ENCODE data around the gene CILP. TPM values are rescaled to one million over a fixed set of nuclear protein-coding genes. Genes with fewer than 3 reads are reported as not detected.

CILP gene
- total RNA-seq, result 10 to 100 TPM in 1 of 4 donors, 1 to 10 TPM in 3; 2.5 to 78.0 (median 5.5) TPM

GRCh38 chr15:65210770-65211481 is at the start of gene CILP:
Gene CILP, minus strand, starts transcription at chr15:65211473. Its CDS starts 1,718 bp downstream, at chr15:65209755.
- no peak for TF ChIP-seq CTCF (IDR thresholded peaks at IDR 0.05)
- no peak for TF ChIP-seq POLR2A (IDR thresholded peaks at IDR 0.05)
- no peak for DNase-seq
- H3K4me1 ChIP-seq, result peaks cover 6 to 22% (median 12%) of the 10 kb centered on the region in 3 donors
- 51 to 77% methylated on average over 3 of the region's 8 CpGs for WGBS, 2 donors
- H3K27me3 ChIP-seq, result no peaks in the 10 kb centered on the region
- H3K27ac ChIP-seq, result peak within 1 kb of the TSS in 3 of 4 donors; percentile 21 to 82 (median 58)
- intact Hi-C loops (cut with DNase I), result no loop called here
- peak within 1 kb of the TSS in 3 of 4 donors; percentile 4 to 41 (median 19) for H3K4me3 ChIP-seq
- no peaks in the 10 kb centered on the region for H3K36me3 ChIP-seq
- no peaks in the 10 kb centered on the region for H3K9me3 ChIP-seq

GRCh38 chr15:65260968-65261367 is 49.7 kb upstream of the CILP start:
- no peaks in the 10 kb centered on the region for H3K9me3 ChIP-seq
- 90 to 92% methylated on average over 6 of the region's 6 CpGs for WGBS, 2 donors
- no peak overlapping the region for H3K4me3 ChIP-seq
- H3K27ac ChIP-seq, result peak overlapping the region in 3 of 4 donors; percentile 72 to 90 (median 87)
- no peak for TF ChIP-seq CTCF (IDR thresholded peaks at IDR 0.05)
- TF ChIP-seq POLR2A (IDR thresholded peaks at IDR 0.05), result no peak
- peaks cover 0 to 80% (median 8%) of the 10 kb centered on the region in 3 donors for H3K36me3 ChIP-seq
- H3K4me1 ChIP-seq, result peaks cover 0 to 28% (median 12%) of the 10 kb centered on the region in 3 donors
- DNase-seq, result no peak
- no peaks in the 10 kb centered on the region for H3K27me3 ChIP-seq
- intact Hi-C loops (cut with DNase I), result no loop called here

GRCh38 chr15:65259367-65259797 is 48.1 kb upstream of the CILP start:
- Histone ChIP-seq H3K27ac (peak overlapping the region; percentile 31 to 90 (median 80)), H3K4me1 (peaks cover 0 to 37% (median 20%) of the 10 kb centered on the region in 3 donors), H3K36me3 (peaks cover 0 to 73% (median 8%) of the 10 kb centered on the region in 3 donors), H3K9me3 (no peaks in the 10 kb centered on the region), H3K27me3 (no peaks in the 10 kb centered on the region), H3K4me3 (no peak overlapping the region)
- intact Hi-C loops (cut with DNase I), result no loop called here
- 61 to 82% methylated on average over 7 of the region's 7 CpGs for WGBS, 2 donors
- TF ChIP-seq CTCF (IDR thresholded peaks at IDR 0.05) (no peak), POLR2A (IDR thresholded peaks at IDR 0.05) (no peak)
- no peak for DNase-seq

- no peak for DNase-seq
- Histone ChIP-seq H3K27ac (peak overlapping the region; percentile 31 to 90 (median 80)), H3K27me3 (no peaks in the 10 kb centered on the region), H3K4me3 (no peak overlapping the region), H3K9me3 (no peaks in the 10 kb centered on the region), H3K4me1 (peaks cover 0 to 40% (median 22%) of the 10 kb centered on the region in 3 donors), H3K36me3 (peaks cover 0 to 80% (median 8%) of the 10 kb centered on the region in 3 donors)
- no peak for TF ChIP-seq CTCF (IDR thresholded peaks at IDR 0.05)
- TF ChIP-seq POLR2A (IDR thresholded peaks at IDR 0.05), result no peak
- intact Hi-C loops (cut with DNase I), result no loop called here
- WGBS, 2 donors, result 59 to 68% methylated on average over 4 to 5 of the region's 5 CpGs
Measured at GRCh38 chr15:65258375-65259262, 47.3 kb upstream of the CILP start.

Measured in esophagus squamous epithelium (tissue), 5 donors.